HG02588 (cell line): ENCODE measurements around the gene GPR45.

Experiments
- ATAC-seq: cut with Tn5 transposase; IDR thresholded peaks from one replicate; pipeline ENCODE4 v1.9.1; 2021; ENCODE audit warnings: mild to moderate bottlenecking, moderate library complexity; ENCODE audit not compliant: unreplicated experiment

GPR45 gene

DNA sequence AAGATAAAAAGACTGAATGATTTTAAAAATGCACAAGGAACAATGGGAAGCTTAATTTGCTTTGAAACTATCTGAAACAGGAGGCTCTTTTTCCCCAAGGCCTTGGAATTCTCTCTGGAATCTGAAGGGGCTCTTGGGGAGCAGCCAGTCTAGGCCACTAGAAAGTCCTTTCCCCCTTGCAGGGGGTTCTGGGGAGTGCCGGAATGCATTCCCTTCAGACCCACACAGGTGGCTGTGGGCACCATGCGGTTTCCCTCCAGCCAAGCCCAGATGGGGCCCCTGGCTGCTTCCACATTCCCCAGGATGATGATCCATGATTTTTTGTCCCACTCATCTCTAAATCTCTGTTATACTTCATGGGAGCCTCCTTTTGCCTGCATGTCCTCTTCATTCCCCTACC is 10.7 kb downstream of the GPR45 start:
- no peak for ATAC-seq

DNA sequence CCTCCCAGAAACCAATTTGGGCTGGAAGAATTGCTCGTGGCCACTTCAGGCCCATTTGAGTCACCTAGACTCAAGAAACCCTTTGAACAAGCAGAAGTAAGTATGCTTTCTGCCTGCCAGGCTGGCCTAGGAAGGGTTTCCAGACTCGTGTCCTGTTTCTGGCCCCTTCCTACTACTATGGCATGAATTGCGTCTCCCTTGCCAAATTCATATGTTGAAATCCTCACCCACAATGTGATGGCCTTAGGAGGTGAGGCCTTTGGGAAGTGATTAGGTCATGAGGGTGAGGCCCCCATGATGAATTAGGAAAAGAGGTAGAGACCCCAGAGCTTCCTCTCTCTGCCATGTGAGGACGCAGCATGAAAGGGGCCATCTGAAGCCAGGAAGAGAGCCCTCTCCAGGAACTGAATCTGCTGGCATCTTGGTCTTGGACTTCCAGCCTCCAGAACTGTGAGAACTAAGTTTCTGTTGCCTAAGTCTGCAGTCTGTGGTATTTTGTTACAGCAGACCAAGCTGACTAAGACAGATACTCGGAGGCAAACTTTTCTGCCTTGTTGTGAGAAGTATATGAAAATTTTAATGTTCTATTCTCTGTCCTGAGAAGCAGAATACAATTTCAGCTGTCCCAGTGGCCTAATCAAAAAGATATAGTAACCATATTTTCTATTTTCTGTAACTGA is 13.1 kb downstream of the GPR45 start:
- no peak for ATAC-seq

DNA sequence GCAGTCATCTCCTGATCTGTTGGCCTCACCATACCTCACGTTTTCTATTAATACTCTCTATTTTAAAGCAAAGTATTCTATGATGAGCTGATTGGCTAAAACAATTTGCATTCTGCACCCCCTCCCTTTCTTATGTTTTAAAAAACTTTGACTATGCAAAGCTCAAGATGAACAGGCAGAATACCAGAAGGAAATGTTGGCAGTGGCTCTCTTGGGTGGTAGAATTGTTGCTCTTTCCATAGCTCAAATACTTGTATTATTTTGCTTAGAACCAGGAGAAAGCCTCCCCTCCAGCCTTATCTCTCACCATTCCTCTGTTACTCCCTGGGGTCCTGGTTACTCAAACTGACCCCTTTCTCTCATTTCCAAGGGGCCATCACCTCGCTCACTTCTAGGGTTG is 14.4 kb downstream of the GPR45 start:
- no peak for ATAC-seq

DNA sequence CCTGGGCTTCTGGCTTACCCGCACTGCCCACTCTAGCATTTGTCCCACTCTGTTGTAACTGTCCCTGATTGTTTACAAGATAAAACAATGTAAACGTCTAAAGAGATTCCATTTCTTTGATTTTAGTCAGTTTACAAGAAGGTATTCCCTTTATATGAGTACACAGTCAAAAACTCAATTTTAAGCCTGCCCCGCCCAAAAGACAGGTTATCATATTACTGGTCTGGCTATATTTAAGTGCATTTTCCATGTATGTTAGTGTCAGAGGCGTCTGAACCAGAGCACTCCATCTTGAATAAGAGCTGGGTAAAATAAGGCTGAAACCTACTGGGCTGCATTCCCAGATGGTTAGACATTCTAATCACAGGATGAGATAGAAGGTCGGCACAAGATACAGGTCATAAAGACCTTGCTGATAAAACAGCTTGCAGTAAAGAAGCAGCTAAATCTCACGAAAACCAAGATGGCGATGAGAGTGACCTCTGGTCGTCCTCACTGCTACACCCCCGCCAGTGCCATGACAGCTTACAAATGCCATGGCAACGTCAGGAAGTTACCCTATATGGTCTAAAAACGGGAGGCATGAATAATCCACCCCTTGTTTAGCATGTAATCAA is 15.0 kb downstream of the GPR45 start:
- no peak for ATAC-seq

DNA sequence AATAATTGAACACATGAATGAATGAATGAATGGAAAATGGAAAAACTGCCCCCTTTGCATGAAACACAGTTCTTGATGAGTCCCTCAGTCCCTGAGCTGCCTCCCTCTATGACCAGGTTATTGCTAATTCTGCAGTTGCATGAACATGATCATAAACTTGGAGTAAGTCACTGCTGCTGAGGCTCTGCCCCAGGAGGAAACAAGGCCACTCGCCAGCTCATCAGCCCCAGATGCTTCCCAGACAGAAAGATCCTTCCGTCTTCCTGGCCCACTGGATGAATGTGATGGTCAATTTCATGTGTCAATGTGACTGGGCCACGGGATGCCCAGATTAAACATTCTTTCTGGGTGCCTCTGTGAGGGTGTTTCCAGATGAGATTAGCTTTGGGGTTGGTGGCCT is 16.4 kb downstream of the GPR45 start:
- ATAC-seq, result no peak

DNA sequence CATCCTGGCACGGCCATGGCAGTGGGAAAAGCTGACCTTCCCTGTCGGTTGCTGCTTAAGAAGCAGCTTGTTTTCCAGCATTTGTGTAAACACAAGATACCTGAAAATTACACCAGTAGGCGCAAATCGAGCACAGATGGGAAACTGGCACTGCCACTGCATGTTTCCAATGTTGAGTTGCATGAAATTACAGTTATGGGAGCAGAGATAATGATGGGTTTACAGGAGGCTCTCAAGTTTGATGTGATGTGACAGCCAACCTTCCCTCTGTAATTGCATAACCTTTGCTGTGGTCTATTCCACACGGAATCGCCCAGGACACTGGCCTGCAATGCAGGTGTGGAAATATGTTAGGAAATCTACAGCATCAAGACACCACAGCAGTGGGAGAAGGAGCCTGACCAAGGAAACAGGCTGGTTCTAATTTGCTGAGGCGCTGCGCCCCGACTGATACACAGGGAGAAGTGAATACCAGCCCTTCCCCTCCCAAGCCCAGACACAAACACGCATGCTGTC is 17.4 kb downstream of the GPR45 start:
- no peak for ATAC-seq

DNA sequence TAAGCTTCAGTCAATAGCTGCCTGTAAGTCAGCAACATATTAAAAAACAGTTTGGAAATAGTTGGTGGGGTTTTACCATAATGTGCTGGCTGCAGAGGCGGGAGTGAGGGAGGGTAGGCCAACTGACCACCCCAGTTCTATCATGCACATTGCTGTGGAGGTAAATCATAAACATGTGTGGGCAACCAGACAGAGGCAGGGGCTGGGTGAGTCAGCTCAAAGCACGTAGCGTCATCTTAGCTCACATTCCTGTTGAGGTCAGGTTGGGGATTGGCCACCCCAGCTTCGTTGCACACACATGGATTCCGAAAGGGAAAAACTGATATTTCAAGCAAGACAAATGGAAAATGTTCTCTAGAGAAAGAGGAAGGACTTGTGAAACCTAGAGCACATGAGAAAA is 19.5 kb downstream of the GPR45 start:
- ATAC-seq, result no peak

DNA sequence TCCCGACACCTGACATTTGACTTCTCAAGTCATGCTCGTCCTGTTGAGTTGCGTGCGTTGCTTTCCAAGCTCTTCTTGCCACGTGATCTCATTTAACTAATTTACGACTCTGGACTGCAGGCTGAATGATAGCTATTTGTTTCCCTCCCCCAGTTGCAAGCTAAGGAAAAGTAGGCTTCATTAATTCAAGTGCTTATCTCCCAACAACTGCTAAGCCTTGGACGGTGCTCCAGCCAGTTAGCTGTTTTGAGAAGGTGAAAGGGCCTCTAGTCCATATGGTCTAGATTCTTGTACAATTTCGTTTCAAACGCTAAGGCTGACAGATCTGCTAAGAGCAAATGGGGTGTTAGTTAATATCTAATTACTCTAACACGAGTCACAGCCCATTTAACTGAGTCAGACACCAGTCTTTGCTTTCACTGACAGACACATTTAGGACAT is 21.1 kb downstream of the GPR45 start:
- no peak for ATAC-seq

DNA sequence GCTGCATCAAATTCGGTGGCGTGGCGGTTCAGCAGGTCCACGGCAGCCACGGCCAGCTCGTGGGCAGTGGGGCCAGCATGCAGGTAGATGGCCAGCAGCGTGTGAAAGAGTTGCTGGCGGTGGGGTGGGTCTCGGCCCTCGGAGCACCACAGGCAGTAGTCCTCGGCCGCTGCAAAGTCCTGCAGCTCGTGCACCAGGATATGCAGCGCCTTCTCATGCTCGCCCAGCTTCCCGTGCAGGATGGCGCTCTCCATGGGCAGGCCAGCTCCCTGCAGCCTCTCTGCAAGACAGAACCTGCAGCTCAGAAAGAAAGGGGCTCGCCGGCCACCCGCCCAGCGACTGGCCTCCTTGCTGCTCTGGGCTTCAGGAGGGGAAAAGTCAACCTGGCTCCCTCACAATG is 27.9 kb downstream of the GPR45 start:
- no peak for ATAC-seq

DNA sequence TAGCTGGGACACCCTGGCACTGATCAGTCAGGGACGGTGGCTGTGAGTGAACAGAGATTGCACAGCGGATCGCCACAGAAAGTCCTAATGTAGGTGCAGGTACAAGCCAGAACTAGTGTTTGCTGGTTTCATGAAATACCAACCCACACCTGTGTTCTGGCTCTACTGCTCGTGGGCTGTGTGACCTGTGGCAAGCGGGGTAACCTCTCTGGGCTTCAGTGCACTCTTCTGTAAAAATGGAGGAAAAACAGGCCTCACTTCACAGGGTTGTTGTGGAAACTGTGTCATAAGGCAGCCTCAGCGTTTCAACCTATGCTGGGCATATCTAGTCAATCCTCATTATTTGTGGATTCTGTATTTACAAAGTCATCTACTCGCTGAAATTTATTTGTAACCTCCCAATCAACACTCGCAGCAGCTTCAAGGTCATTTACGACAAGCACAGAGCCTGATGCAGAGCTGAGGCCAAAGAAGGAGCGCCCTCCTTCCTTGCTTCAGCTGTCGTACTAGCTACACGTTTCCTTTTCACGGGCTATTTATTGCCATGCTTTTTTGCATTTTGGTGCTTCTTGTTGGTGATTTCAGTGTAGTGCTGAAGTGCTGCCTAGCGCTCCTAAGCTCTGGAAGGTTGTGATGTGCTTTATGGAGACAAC is 30.0 kb downstream of the GPR45 start:
- no peak for ATAC-seq

DNA sequence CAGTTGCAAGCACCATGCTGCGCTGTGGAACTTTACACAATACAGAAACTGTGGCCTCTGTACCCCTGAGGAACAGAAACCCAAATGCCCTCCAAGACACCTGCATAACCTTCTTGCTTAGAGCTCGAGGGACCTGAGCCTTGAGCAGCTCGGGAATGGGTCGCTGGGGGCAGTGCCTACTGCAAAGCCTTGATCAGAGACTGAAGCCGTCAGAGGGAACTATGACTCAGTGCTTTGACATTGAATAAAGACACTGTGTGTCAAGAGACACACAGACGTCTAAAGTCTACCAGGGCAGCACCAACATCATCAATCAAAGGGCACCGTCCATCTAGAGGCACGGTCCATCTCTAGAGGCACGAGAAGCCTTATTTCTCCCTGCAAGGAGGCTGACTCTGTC is 30.6 kb downstream of the GPR45 start:
- ATAC-seq, result no peak

DNA sequence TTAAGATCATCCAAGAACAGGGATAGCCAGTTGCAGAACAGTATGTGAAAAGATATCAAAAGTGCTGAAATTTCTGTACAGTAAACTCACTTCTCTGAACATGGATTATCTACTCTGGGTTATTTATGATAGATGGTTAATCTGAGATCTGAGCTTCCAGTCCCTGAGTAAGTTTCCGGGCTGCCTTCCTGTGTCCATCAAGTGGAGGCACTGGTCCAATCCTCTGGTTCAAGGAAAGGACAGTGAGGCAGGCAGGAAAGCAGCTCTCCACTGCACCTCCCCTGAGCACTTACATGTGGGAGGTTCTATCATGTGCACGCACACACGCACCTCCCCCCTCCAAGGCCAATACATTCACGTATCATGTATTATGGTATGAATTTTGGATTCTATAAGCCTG is 32.5 kb downstream of the GPR45 start:
- no peak for ATAC-seq

DNA sequence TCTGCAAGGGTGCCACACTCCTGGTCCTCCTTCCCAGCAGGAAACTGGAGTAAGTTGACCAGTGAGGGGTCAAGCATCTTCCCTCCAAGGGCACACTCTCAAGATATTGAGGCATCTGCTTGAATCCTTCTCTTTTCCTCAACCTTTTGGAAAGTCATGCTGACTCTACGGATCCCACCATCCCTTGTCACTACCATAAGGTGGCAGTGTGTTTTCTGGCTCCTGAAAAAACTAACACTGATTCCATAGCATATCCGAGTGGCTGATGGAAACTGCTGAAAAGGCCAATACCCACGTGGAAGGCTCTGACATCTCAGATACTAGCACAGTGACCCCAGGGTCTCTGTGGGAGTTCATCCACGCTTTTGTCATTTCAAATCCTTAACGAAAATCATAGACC is 37.1 kb downstream of the GPR45 start:
- no peak for ATAC-seq

DNA sequence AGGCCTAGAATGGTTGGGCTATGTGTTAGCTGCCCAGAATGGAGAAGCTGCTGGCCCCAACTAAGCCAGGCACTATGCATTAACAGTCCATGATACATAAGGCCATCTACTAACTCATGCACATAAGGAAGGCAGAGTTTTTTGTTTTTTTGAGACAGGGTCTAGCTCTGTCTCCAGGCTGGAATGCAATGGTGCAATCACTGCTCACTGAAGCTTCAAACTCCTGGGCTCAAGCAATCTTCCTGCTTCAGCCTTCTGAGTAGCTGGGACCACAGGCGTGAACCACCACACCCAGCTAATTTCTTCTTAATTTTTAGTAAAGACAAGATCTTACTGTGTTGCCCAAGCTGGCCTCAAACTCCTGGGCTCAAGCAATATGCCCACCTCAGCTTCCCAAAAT is 37.6 kb downstream of the GPR45 start:
- ATAC-seq, result no peak

DNA sequence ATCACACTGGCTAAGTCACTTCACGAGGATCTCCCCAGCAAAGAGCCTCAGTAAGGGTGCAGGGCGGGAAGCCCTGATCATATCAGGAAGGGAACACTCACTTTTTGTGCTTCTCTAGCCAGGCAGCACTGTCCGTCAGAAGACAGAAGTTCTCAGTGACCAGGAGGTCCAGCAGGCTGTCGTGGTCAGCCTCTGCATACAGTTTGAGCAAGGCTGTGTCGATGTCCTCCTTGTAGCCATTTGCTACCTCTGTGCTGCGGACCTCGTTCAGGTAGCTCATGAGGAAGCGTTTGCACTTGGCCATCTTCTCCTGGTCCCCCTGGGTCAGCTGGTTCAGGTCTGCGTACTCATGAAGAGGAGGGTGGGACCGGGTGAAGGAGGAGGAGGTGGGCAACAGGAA is 38.7 kb downstream of the GPR45 start:
- ATAC-seq, result no peak

DNA sequence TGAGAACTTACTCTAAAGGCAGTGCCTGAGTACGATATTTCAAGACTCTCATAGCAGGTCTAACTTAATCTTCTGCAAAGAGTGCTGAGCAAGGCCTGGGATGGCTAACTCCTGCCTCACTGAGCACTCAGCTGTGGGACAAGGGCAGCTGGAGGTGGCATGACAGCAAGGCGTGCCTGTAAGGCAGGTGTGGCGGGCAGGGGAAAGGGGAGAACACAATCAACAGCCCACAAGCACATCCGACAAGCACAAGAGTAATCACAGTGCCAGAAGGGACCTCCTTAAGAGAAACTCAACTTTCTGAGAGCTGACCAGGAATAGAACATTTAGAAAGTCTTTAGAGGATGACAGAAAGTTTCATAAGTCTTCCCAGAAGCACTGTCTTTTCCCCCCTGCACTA is 42.0 kb downstream of the GPR45 start:
- ATAC-seq, result no peak

DNA sequence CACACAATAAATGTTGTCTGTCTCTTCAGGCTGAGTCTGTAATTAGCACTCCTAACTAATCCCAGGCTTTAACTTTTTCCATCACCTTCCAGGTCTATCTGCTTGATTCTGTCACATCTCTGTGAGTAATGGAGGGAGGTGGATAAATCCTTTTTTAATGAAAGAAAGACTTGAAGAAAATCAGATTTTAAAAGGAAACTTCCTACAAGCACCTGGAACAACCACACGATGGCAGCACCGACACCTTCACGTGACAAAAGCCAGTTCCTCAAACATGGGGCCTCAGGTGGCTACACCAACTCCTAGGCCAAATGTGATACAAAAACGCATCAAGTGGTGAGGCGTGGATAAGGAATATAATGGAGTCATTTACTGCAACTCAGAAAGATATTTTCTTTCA is 46.1 kb downstream of the GPR45 start:
- ATAC-seq, result no peak

DNA sequence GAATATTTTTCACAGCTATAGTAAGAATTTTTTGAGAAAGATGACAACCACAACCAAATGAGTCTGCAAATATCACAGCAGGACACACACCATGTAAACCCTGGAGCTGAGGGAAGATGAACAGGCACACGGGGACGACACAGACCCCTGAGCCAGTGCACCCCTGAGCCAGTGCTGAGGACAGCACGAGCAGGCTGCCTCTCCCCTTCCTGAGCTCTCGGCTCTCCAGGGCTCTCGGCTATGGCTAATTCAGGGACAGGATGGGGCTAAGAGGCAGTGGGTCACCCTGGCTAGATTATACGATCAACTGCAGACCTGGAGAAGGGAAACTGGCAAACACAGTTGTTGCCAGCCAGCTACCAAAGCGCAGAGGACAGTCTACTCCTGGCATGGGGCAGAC is 46.6 kb downstream of the GPR45 start:
- ATAC-seq, result no peak

DNA sequence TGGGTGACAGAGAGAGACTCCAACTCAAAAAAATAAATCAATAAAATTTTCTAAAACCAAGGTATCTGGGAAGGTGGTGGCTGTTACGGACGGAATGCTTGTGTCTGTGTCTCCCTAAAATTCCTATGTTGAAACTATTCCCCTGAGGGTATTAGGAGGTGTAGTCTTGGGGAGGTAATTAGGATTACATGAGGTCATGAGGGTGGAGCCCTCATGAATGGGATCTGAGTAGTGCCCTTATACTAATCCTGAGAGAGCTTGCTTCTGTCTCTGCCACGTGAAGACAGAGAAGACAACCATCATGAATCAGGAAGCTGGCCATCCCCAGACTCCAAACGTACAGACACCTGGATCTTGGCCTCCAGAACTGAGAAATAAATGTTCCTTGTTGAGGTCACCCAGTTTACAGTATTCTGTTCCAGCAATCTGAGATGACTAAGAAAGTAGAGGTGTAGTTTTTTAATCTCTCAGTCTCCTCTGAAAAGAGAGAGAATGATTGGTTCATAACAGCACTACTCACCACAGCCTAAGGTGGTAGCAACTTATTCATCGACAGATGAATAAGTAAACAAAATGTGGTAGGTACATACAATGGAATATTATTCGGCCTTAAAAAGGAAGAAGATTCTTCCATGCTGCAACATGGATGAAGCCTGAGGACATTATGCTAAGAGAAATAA is 49.6 kb downstream of the GPR45 start:
- no peak for ATAC-seq

DNA sequence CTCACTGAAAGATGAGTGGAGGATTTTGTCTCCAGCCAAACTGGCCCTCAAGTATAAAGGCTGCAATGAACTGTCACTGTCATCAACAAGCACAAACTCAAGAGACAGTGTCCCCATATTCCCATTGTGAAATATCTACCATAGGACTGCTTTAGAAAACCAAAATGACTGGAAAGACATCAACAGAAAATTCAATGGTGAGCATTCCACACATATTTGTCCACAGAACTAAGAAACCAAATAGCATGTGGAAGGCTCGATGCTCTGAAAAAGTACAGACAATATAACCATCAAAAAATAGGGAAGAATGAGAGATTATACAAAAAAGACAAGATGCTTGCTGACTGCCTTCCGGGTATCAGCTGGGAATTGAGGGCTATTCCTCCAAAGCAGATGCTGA is 50.4 kb downstream of the GPR45 start:
- ATAC-seq, result no peak
